Measurements from ENCODE around the gene FBN1. TPM values are rescaled to one million over a fixed set of nuclear protein-coding genes. Genes with fewer than 3 reads are reported as not detected.

FBN1 gene
- total RNA-seq, 2 donors from 2014 or later = 57.1 to 84.9 TPM

- no peak for DNase-seq (ENCODE audit: low spot score)
- Histone ChIP-seq H3K36me3 (peaks cover 31% of the 10 kb centered on the region), H3K27me3 (no peaks in the 10 kb centered on the region), H3K9me3 (no peaks in the 10 kb centered on the region), H3K27ac (no peak overlapping the region), H3K4me3 (no peak overlapping the region), H3K4me1 (peaks cover 0 to 10% of the 10 kb centered on the region in 2 donors)
- no peak for TF ChIP-seq CTCF (IDR thresholded peaks at IDR 0.05)
Measured at GRCh38 chr15:48449734-48450133, 195.8 kb downstream of the FBN1 start.

GRCh38 chr15:48447657-48448056 lies 197.9 kb downstream of the FBN1 start:
- Histone ChIP-seq H3K9me3 (no peaks in the 10 kb centered on the region), H3K27ac (no peak overlapping the region), H3K4me3 (no peak overlapping the region), H3K4me1 (peaks cover 0 to 10% of the 10 kb centered on the region in 2 donors), H3K36me3 (peaks cover 36% of the 10 kb centered on the region), H3K27me3 (no peaks in the 10 kb centered on the region)
- no peak for DNase-seq (ENCODE audit: low spot score)
- TF ChIP-seq CTCF (IDR thresholded peaks at IDR 0.05) = no peak

- no peak for TF ChIP-seq CTCF (IDR thresholded peaks at IDR 0.05)
- no peak overlapping the region for H3K4me3 ChIP-seq
- no peaks in the 10 kb centered on the region for H3K9me3 ChIP-seq
- H3K36me3 ChIP-seq = peaks cover 30% of the 10 kb centered on the region
- H3K4me1 ChIP-seq = peaks cover 0 to 8% of the 10 kb centered on the region in 2 donors
- H3K27me3 ChIP-seq = no peaks in the 10 kb centered on the region
- no peak overlapping the region for H3K27ac ChIP-seq
- no peak for DNase-seq (ENCODE audit: low spot score)
Measured at GRCh38 chr15:48447058-48447457, 198.5 kb downstream of the FBN1 start.

GRCh38 chr15:48442011-48442410 lies 203.5 kb downstream of the FBN1 start:
- Histone ChIP-seq H3K27ac (no peak overlapping the region), H3K36me3 (peaks cover 36% of the 10 kb centered on the region)
- TF ChIP-seq CTCF (IDR thresholded peaks at IDR 0.05) = no peak

GRCh38 chr15:48440084-48440483 lies 205.4 kb downstream of the FBN1 start:
- no peaks in the 10 kb centered on the region for H3K4me1 ChIP-seq
- no peak overlapping the region for H3K4me3 ChIP-seq
- H3K9me3 ChIP-seq = no peaks in the 10 kb centered on the region
- H3K27ac ChIP-seq = peak overlapping the region in 1 of 2 donors; percentile 26
- peaks cover 50% of the 10 kb centered on the region for H3K36me3 ChIP-seq
- no peak for DNase-seq (ENCODE audit: low spot score)
- H3K27me3 ChIP-seq = no peaks in the 10 kb centered on the region
- TF ChIP-seq CTCF (IDR thresholded peaks at IDR 0.05) = no peak

More at GRCh38 chr15:48442011-48442410, 203.5 kb downstream of the FBN1 start:
- Histone ChIP-seq H3K4me1 (no peaks in the 10 kb centered on the region), H3K27me3 (no peaks in the 10 kb centered on the region), H3K4me3 (no peak overlapping the region), H3K9me3 (no peaks in the 10 kb centered on the region)
- DNase-seq (ENCODE audit: low spot score) = no peak

GRCh38 chr15:48437178-48437577 lies 208.3 kb downstream of the FBN1 start:
- H3K27ac ChIP-seq = no peak overlapping the region
- no peaks in the 10 kb centered on the region for H3K4me1 ChIP-seq
- no peaks in the 10 kb centered on the region for H3K27me3 ChIP-seq
- H3K36me3 ChIP-seq = peaks cover 65% of the 10 kb centered on the region
- no peak overlapping the region for H3K4me3 ChIP-seq
- H3K9me3 ChIP-seq = no peaks in the 10 kb centered on the region
- DNase-seq (ENCODE audit: low spot score) = no peak
- TF ChIP-seq CTCF (IDR thresholded peaks at IDR 0.05) = no peak

Measured in right atrium auricular region (tissue), 2 donors.